Common myeloid progenitor, CD34-positive (primary cell): Measurements from ENCODE around the gene IFNG.

ENCODE experiments used
- CTCF ChIA-PET: fragments of 350-600 bp; sonication (Branson Sonifier 250); formaldehyde crosslinking; loops from one replicate; lab custom pipeline; 2021; ENCODE audit warnings: antibody characterized with exemption; lab: Charles Lee
- POLR2A ChIA-PET: fragments of 350-600 bp; sonication (Branson Sonifier 250); formaldehyde crosslinking; loops from one replicate; lab custom pipeline; 2021; ENCODE audit warnings: antibody characterized with exemption; lab: Charles Lee
- DNase-seq, 3 donors: peaks; one replicate each; pipeline versions ENCODE4 v3.0.0 to v3.0.0-alpha.2; 2013
- H3K27ac ChIP-seq, 2 experiments: 1 replicate in 1 of 2; 2 replicates in 1 of 2; pipeline ENCODE4 v1.7.0; 2013; ENCODE audit warnings: inconsistent platforms in 2 of 2, low read length in 2 of 2, mild to moderate bottlenecking in 2 of 2, low read depth in 1 of 2, moderate library complexity in 1 of 2; ENCODE audit not compliant: severe bottlenecking in 2 of 2, insufficient read depth in 1 of 2, poor library complexity in 1 of 2
- H3K27me3 ChIP-seq, 5 experiments: replicated peaks in 2 of 5; 1 replicate in 3 of 5; 2 replicates in 2 of 5; pipeline versions ENCODE4 v1.6.1 to v1.7.0; 2013; ENCODE audit warnings: low read length in 4 of 5, mild to moderate bottlenecking in 2 of 5, moderate library complexity in 2 of 5, inconsistent platforms in 1 of 5; ENCODE audit not compliant: insufficient read depth in 5 of 5, control insufficient read depth in 4 of 5
- H3K36me3 ChIP-seq, 4 experiments: 1 replicate in 2 of 4; 2 replicates in 2 of 4; pipeline versions ENCODE4 v1.6.1 to v1.7.0; 2013; ENCODE audit warnings: low read length in 3 of 4, control low read depth in 1 of 4, mild to moderate bottlenecking in 1 of 4; ENCODE audit not compliant: control insufficient read depth in 4 of 4, insufficient read depth in 4 of 4
- H3K4me1 ChIP-seq, 4 experiments: 1 replicate in 3 of 4; 2 replicates in 1 of 4; pipeline versions ENCODE4 v1.6.1 to v1.7.1; 2013; ENCODE audit warnings: low read length in 3 of 4, mild to moderate bottlenecking in 3 of 4, control low read depth in 1 of 4, inconsistent platforms in 1 of 4, moderate library complexity in 1 of 4; ENCODE audit not compliant: control insufficient read depth in 4 of 4, insufficient read depth in 4 of 4; ENCODE audit errors: control extremely low read depth in 1 of 4
- H3K4me3 ChIP-seq, 7 experiments: 1 replicate in 4 of 7; 2 replicates in 3 of 7; pipeline versions ENCODE4 v1.5.1 to v1.7.0; 2013; ENCODE audit warnings: mild to moderate bottlenecking in 7 of 7, low read length in 6 of 7, moderate library complexity in 6 of 7, inconsistent platforms in 2 of 7, low read depth in 2 of 7, control low read depth in 1 of 7; ENCODE audit not compliant: insufficient read depth in 4 of 7, control insufficient read depth in 1 of 7; ENCODE audit errors: extremely low read depth in 1 of 7
- H3K9me3 ChIP-seq, 5 experiments: 1 replicate in 4 of 5; 2 replicates in 1 of 5; pipeline versions ENCODE4 v1.6.1 to v1.7.1; 2013; ENCODE audit warnings: low read length in 4 of 5, mild to moderate bottlenecking in 2 of 5, inconsistent platforms in 1 of 5, low read depth in 1 of 5, moderate library complexity in 1 of 5; ENCODE audit not compliant: control insufficient read depth in 4 of 5, insufficient read depth in 2 of 5; ENCODE audit errors: control extremely low read depth in 1 of 5
- WGBS: methylation state at CpG from one replicate; pipeline ENCODE4 v1.1.5; 2013; ENCODE audit not compliant: insufficient coverage; 5-methylcytosine and 5-hydroxymethylcytosine counted together

The IFNG gene

GRCh38 chr12:68117661-68118060, 41.9 kb downstream of the IFNG start:
- CTCF ChIA-PET, result no interaction called here
- DNase-seq, result no peak
- Histone ChIP-seq H3K4me3 (no peak overlapping the region), H3K36me3 (no peaks in the 10 kb centered on the region), H3K27ac (no peak overlapping the region), H3K27me3 (no peaks in the 10 kb centered on the region), H3K4me1 (peaks cover 0 to 6% (median 0%) of the 10 kb centered on the region in 4 experiments), H3K9me3 (no peaks in the 10 kb centered on the region)
- POLR2A ChIA-PET, result no interaction called here
- WGBS, result no CpG with 5 or more reads among the region's 3 CpGs

- no peak overlapping the region for H3K4me3 ChIP-seq
- H3K36me3 ChIP-seq, result no peaks in the 10 kb centered on the region
- peaks cover 0 to 2% (median 0%) of the 10 kb centered on the region in 4 experiments for H3K4me1 ChIP-seq
- POLR2A ChIA-PET, result no interaction called here
- no peaks in the 10 kb centered on the region for H3K27me3 ChIP-seq
- DNase-seq, result no peak
- no peaks in the 10 kb centered on the region for H3K9me3 ChIP-seq
- CTCF ChIA-PET, result no interaction called here
- 100% methylated on average over 1 of the region's 2 CpGs for WGBS
- H3K27ac ChIP-seq, result no peak overlapping the region
Measured at GRCh38 chr12:68115281-68115680, 44.3 kb downstream of the IFNG start.

GRCh38 chr12:68114606-68115005, 44.9 kb downstream of the IFNG start:
- no peaks in the 10 kb centered on the region for H3K36me3 ChIP-seq
- ChIA-PET CTCF (interaction anchor here (0.8 kb wide), 1 partner anchor 20 kb away, joined by 4 read pairs; no protein-coding TSS in a partner anchor), POLR2A (no interaction called here)
- DNase-seq, result no peak
- no peak overlapping the region for H3K27ac ChIP-seq
- WGBS, result 98% methylated on average over 6 of the region's 6 CpGs
- H3K4me3 ChIP-seq, result no peak overlapping the region
- no peaks in the 10 kb centered on the region for H3K9me3 ChIP-seq
- no peaks in the 10 kb centered on the region for H3K27me3 ChIP-seq
- H3K4me1 ChIP-seq, result no peaks in the 10 kb centered on the region

GRCh38 chr12:68113644-68114043, 45.9 kb downstream of the IFNG start:
- H3K4me1 ChIP-seq, result no peaks in the 10 kb centered on the region
- no CpG with 5 or more reads among the region's 1 CpG for WGBS
- peak in 1 of 3 donors; percentile 5 for DNase-seq
- H3K4me3 ChIP-seq, result no peak overlapping the region
- H3K36me3 ChIP-seq, result no peaks in the 10 kb centered on the region
- CTCF ChIA-PET, result no interaction called here
- POLR2A ChIA-PET, result no interaction called here
- H3K27me3 ChIP-seq, result no peaks in the 10 kb centered on the region
- H3K9me3 ChIP-seq, result no peaks in the 10 kb centered on the region
- H3K27ac ChIP-seq, result no peak overlapping the region

- Histone ChIP-seq H3K27ac (no peak overlapping the region), H3K36me3 (no peaks in the 10 kb centered on the region), H3K4me3 (no peak overlapping the region), H3K27me3 (no peaks in the 10 kb centered on the region), H3K9me3 (no peaks in the 10 kb centered on the region), H3K4me1 (no peaks in the 10 kb centered on the region)
- no peak for DNase-seq
- ChIA-PET CTCF (interaction anchor here (1.0 to 1.3 kb wide), 2 partner anchors 10 to 16 kb away, joined by 3 to 4 read pairs; no protein-coding TSS in a partner anchor), POLR2A (no interaction called here)
Measured at GRCh38 chr12:68111995-68112394, 47.5 kb downstream of the IFNG start.

GRCh38 chr12:68109444-68110217, 49.9 kb downstream of the IFNG start:
- CTCF ChIA-PET, result interaction anchor here (1.6 kb wide), 1 partner anchor 14 kb away, joined by 5 read pairs; no protein-coding TSS in a partner anchor
- no peak for DNase-seq
- Histone ChIP-seq H3K4me1 (peaks cover 0 to 4% (median 1%) of the 10 kb centered on the region in 4 experiments), H3K9me3 (no peaks in the 10 kb centered on the region), H3K36me3 (no peaks in the 10 kb centered on the region), H3K27me3 (no peaks in the 10 kb centered on the region), H3K4me3 (no peak overlapping the region), H3K27ac (no peak overlapping the region)
- WGBS, result no CpG with 5 or more reads among the region's 1 CpG
- POLR2A ChIA-PET, result no interaction called here

GRCh38 chr12:68109001-68109400, 50.5 kb downstream of the IFNG start:
- H3K9me3 ChIP-seq, result peaks cover 0 to under 1% (median 0%) of the 10 kb centered on the region in 5 experiments
- no peak overlapping the region for H3K4me3 ChIP-seq
- H3K27me3 ChIP-seq, result no peaks in the 10 kb centered on the region
- no peak for DNase-seq
- no peaks in the 10 kb centered on the region for H3K36me3 ChIP-seq
- peaks cover 0 to 4% (median 1%) of the 10 kb centered on the region in 4 experiments for H3K4me1 ChIP-seq
- ChIA-PET CTCF (interaction anchor here (1.6 kb wide), 1 partner anchor 13 kb away, joined by 5 read pairs; no protein-coding TSS in a partner anchor), POLR2A (no interaction called here)
- H3K27ac ChIP-seq, result no peak overlapping the region
